Keratinocyte (primary cell): ENCODE measurements around the gene ZC3H18. TPM values are rescaled to one million over a fixed set of nuclear protein-coding genes. Genes with fewer than 3 reads are reported as not detected.

ENCODE experiments used
- DNase-seq: peaks from one replicate; pipeline ENCODE4 v3.0.0-alpha.2; 2011; ENCODE audit warnings: low read depth, missing footprints, low spot score
- FAIRE-seq: peaks from 2 replicates; lab custom pipeline; 2011; peaks lifted over from hg19 to GRCh38; lab: Jason Lieb, UNC
- H2AFZ ChIP-seq: 2 replicates; pipeline ENCODE4 v1.6.0; 2012; ENCODE audit warnings: low read length, control low read depth, inconsistent platforms; ENCODE audit not compliant: control insufficient read depth
- H3K27ac ChIP-seq: 2 replicates; pipeline ENCODE4 v1.5.1; 2011; ENCODE audit warnings: low read length; ENCODE audit not compliant: control insufficient read depth, insufficient read depth
- H3K27me3 ChIP-seq: 3 replicates; pipeline ENCODE4 v1.6.0; 2011; ENCODE audit warnings: low read length; ENCODE audit not compliant: control insufficient read depth, insufficient read depth; ENCODE audit errors: extremely low read depth
- H3K36me3 ChIP-seq, 2 experiments: 2 replicates in 1 of 2; 3 replicates in 1 of 2; pipeline ENCODE4 v1.5.1; 2011; ENCODE audit warnings: low read length in 2 of 2, mild to moderate bottlenecking in 1 of 2; ENCODE audit not compliant: control insufficient read depth in 2 of 2, insufficient read depth in 2 of 2; ENCODE audit errors: extremely low read depth in 1 of 2
- H3K4me1 ChIP-seq: 3 replicates; pipeline ENCODE4 v1.5.1; 2011; ENCODE audit warnings: low read length; ENCODE audit not compliant: control insufficient read depth, insufficient read depth; ENCODE audit errors: extremely low read depth
- H3K4me2 ChIP-seq: 3 replicates; pipeline ENCODE4 v1.6.0; 2011; ENCODE audit warnings: low read depth, low read length; ENCODE audit not compliant: control insufficient read depth, insufficient read depth; ENCODE audit errors: extremely low read depth
- H3K4me3 ChIP-seq, 3 experiments: fragments of 200-600 bp in 1 of 3; sonication (generic) in 1 of 3; 2 replicates in 2 of 3; 3 replicates in 1 of 3; pipeline ENCODE4 v1.5.1; 2011 to 2016; ENCODE audit warnings: low read length in 3 of 3, mild to moderate bottlenecking in 3 of 3, control low read depth in 2 of 3, inconsistent platforms in 1 of 3, low read depth in 1 of 3, mixed read lengths in 1 of 3, mixed run types in 1 of 3, moderate library complexity in 1 of 3; ENCODE audit not compliant: control insufficient read depth in 2 of 3, insufficient read depth in 2 of 3; ENCODE audit errors: extremely low read depth in 1 of 3
- H3K79me2 ChIP-seq: 2 replicates; pipeline ENCODE4 v1.6.0; 2012; ENCODE audit warnings: low read length; ENCODE audit not compliant: control insufficient read depth, insufficient read depth
- H3K9ac ChIP-seq: 3 replicates; pipeline ENCODE4 v1.6.0; 2011; ENCODE audit warnings: low read length; ENCODE audit not compliant: control insufficient read depth, insufficient read depth; ENCODE audit errors: extremely low read depth
- H3K9me1 ChIP-seq: 3 replicates; pipeline ENCODE4 v1.6.0; 2011; ENCODE audit warnings: low read length; ENCODE audit not compliant: control insufficient read depth, insufficient read depth; ENCODE audit errors: extremely low read depth
- H3K9me3 ChIP-seq: 2 replicates; pipeline ENCODE4 v1.5.1; 2012; ENCODE audit warnings: low read depth, low read length; ENCODE audit not compliant: control insufficient read depth
- H4K20me1 ChIP-seq: 3 replicates; pipeline ENCODE4 v1.6.0; 2011; ENCODE audit warnings: low read length; ENCODE audit not compliant: control insufficient read depth, insufficient read depth; ENCODE audit errors: extremely low read depth
- EZH2 ChIP-seq: IDR thresholded peaks from one replicate; pipeline ENCODE4 v1.6.1; 2012; ENCODE audit warnings: inconsistent platforms, mild to moderate bottlenecking, low read length, moderate library complexity
- dilution Hi-C: fragments of 300-500 bp; cut with MboI; formaldehyde crosslinking; loops from one replicate; pipeline ENCODE4 v1.7.0; 2020; ENCODE audit warnings: low sequenced_read_pairs; ENCODE audit not compliant: extremely low pct_ligation_motif_present
- polyA plus RNA-seq, 5 experiments: library from polyadenylated mRNA; depleted of rRNA in 3 of 5; stranded (reverse) in 3 of 5; stranded (forward) in 1 of 5; unstranded in 1 of 5; fragments of >200 nt; gene quantifications; 1 replicate in 1 of 5; 2 replicates in 3 of 5; 3 replicates in 1 of 5; pipeline versions ENCODE4 v1.2.1 to v1.2.3, GENCODE V29; 2011 to 2012; ENCODE audit warnings: missing spikeins in 2 of 5, low read depth in 1 of 5, low replicate concordance in 1 of 5
- TF ChIP-seq, protein P1 (sequence below), 3 experiments: IDR thresholded peaks in 1 of 3; conservative IDR thresholded peaks in 1 of 3; optimal IDR thresholded peaks in 1 of 3; 2 replicates in 2 of 3; 3 replicates in 1 of 3; pipeline versions ENCODE3 to v1.5.1; 2011; ENCODE audit warnings: low read length in 3 of 3, mild to moderate bottlenecking in 3 of 3, moderate library complexity in 2 of 3, control low read depth in 1 of 3, inconsistent platforms in 1 of 3; ENCODE audit not compliant: insufficient read depth in 2 of 3; ENCODE audit errors: extremely low read depth in 1 of 3

Gene ZC3H18
- polyA plus RNA-seq, 1 donor (not counting 4 experiments of a cell fraction or from before 2014, with no cell fraction given): 7.5 TPM

DNA sequence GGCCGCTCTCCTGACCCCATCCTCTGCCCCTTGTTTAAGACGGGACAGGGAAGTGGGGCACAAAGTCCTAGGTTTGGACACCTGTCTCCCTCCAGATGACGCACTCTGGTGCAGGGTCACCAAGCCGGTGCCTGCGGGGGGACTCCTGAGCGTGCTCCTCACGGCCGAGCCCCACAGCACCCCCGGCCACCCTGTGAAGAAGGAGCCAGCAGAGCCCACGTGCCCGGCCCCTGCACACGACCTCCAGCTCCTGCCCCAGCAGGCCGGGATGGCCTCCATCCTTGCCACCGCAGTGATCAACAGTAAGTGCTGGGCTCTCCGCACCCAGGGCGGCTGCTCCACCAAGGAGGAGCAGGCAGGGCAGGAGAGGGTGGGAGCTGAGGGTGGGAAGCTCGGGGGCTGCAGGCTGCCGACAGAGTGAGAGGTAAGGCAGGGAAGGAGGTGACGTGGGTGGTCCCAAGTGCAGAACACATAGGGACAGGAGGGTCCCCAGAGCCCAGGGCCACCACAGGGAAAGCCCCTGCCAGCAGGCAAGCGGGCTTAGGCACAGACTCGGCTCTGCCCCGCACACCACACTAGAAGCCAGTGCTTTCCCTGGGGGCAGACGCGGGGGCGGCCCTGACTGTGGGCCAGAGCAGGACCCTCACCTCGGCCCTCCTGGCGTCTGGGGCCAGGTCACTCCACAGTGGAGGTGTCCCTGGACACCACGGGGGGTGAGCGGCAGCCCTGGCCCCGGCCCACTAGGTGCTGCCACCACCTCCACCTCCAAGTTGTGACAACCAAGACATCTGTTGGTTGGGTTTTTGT is 42.1 kb upstream of the ZC3H18 start:
- Histone ChIP-seq H3K4me3 (no peak overlapping the region), H3K4me1 (no peaks in the 10 kb centered on the region), H3K9ac (no peak overlapping the region), H3K27me3 (no peaks in the 10 kb centered on the region), H4K20me1 (no peaks in the 10 kb centered on the region), H2AFZ (no peak overlapping the region), H3K4me2 (no peak overlapping the region), H3K27ac (no peak overlapping the region), H3K79me2 (no peaks in the 10 kb centered on the region), H3K9me1 (no peaks in the 10 kb centered on the region), H3K9me3 (no peaks in the 10 kb centered on the region), H3K36me3 (peaks cover 0 to 4% of the 10 kb centered on the region in 2 experiments)
- DNase-seq: no peak
- FAIRE-seq: no peak
- TF ChIP-seq, protein P1, sequence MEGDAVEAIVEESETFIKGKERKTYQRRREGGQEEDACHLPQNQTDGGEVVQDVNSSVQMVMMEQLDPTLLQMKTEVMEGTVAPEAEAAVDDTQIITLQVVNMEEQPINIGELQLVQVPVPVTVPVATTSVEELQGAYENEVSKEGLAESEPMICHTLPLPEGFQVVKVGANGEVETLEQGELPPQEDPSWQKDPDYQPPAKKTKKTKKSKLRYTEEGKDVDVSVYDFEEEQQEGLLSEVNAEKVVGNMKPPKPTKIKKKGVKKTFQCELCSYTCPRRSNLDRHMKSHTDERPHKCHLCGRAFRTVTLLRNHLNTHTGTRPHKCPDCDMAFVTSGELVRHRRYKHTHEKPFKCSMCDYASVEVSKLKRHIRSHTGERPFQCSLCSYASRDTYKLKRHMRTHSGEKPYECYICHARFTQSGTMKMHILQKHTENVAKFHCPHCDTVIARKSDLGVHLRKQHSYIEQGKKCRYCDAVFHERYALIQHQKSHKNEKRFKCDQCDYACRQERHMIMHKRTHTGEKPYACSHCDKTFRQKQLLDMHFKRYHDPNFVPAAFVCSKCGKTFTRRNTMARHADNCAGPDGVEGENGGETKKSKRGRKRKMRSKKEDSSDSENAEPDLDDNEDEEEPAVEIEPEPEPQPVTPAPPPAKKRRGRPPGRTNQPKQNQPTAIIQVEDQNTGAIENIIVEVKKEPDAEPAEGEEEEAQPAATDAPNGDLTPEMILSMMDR (optimal IDR thresholded peaks at IDR 0.05 in 1 of 3, IDR thresholded peaks at IDR 0.05 in 1 of 3, conservative IDR thresholded peaks at IDR 0.05 in 1 of 3; ENCODE audit: extremely low read depth in 1 of 3, insufficient read depth in 2 of 3, low read length in 3 of 3): no peak
- TF ChIP-seq EZH2: no peak
- dilution Hi-C loops: no loop called here

DNA sequence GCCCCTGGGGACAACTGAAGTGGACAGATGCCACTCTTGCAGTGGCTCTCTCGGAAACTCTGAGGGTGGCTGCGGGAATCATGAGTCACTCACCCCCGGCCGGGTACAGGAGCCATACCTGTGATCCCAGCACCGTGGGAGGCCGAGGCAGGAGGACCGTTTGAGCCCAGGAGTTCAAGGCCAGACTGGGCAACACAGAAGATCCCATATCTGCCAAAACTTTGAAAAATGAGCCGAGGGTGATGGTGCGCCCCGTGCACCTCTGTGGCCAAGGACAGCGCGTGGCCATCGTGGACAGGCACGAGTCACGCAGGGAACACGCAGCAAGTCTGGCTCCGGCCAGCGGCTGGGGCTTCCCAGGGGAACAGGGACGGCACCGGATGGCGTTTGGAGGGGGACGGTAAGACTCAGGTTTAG is 41.3 kb upstream of the ZC3H18 start:
- H2AFZ ChIP-seq: no peak overlapping the region
- H3K4me1 ChIP-seq: no peaks in the 10 kb centered on the region
- DNase-seq (no peak), FAIRE-seq (no peak)
- H3K9ac ChIP-seq: no peak overlapping the region
- no peaks in the 10 kb centered on the region for H4K20me1 ChIP-seq
- dilution Hi-C loops: no loop called here
- H3K36me3 ChIP-seq: peaks cover 0 to 4% of the 10 kb centered on the region in 2 experiments
- H3K27ac ChIP-seq: no peak overlapping the region
- H3K9me1 ChIP-seq: no peaks in the 10 kb centered on the region
- H3K79me2 ChIP-seq: no peaks in the 10 kb centered on the region
- no peaks in the 10 kb centered on the region for H3K27me3 ChIP-seq
- no peaks in the 10 kb centered on the region for H3K9me3 ChIP-seq
- TF ChIP-seq EZH2: no peak
- no peak overlapping the region for H3K4me2 ChIP-seq
- no peak overlapping the region for H3K4me3 ChIP-seq
